Measurements from ENCODE around the gene THRA. TPM values are rescaled to one million over a fixed set of nuclear protein-coding genes. Genes with fewer than 3 reads are reported as not detected.

Gene THRA
- total and polyA plus RNA-seq, 9 of the 15 experiments (the other 6 are each of a cell fraction or from before 2014, with no cell fraction given) = 0.34 to 23.4 (median 12.7) TPM

DNA sequence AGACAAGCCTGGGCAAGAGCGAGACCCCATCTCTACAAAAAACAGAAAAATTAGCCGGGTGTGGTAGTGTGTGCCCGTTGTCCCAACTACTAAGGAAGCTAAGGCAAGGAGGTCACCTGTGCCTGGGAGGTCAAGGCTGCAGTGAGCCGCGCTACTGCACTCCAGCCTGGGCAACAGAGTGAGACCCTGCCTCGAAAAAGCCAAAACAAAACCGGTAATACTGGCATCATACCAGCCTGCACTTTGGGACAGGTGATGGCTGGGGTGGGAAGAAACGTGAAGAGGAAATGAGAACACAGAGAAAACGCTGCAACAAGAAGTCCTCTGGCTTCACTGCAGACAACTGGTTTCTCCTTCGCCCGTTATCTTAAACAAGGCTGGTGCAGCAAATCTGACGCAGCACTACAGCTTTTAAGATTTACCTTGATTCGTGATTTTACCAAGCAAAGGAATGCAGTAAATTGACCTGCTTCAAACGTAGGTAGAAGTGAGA lies 76.8 kb downstream of the THRA start (continued):
- no peak for TF ChIP-seq ZBTB34 (CRISPR knock-in tag; IDR thresholded peaks at IDR 0.05)
- no peak for TF ChIP-seq HNRNPK (IDR thresholded peaks at IDR 0.05; ENCODE audit: low read depth, low read length, poor library complexity, severe bottlenecking)
- TF ChIP-seq E2F3 (CRISPR knock-in tag; IDR thresholded peaks at IDR 0.05) = no peak
- no peak for TF ChIP-seq POLR2AphosphoS2 (IDR thresholded peaks at IDR 0.05; ENCODE audit: low read length)
- no peak for TF ChIP-seq POLR2A (conservative IDR thresholded peaks at IDR 0.05)
- no peak for TF ChIP-seq IFI16 (CRISPR knock-in tag; IDR thresholded peaks at IDR 0.05)
- TF ChIP-seq HSF4 (CRISPR knock-in tag; IDR thresholded peaks at IDR 0.05; ENCODE audit: borderline replicate concordance) = 0 out of 2 replicates have a peak, but pooled peaks have one; percentile 47
- TF ChIP-seq CCAR2 (IDR thresholded peaks at IDR 0.05; ENCODE audit: low read depth, low read length) = no peak
- peak; percentile 48; the same call in 1 of the 2 replicates for TF ChIP-seq SMARCA4 (IDR thresholded peaks at IDR 0.05)
- no peak for TF ChIP-seq MAFF (IDR thresholded peaks at IDR 0.05; ENCODE audit: low read length)
- TF ChIP-seq, protein P1, sequence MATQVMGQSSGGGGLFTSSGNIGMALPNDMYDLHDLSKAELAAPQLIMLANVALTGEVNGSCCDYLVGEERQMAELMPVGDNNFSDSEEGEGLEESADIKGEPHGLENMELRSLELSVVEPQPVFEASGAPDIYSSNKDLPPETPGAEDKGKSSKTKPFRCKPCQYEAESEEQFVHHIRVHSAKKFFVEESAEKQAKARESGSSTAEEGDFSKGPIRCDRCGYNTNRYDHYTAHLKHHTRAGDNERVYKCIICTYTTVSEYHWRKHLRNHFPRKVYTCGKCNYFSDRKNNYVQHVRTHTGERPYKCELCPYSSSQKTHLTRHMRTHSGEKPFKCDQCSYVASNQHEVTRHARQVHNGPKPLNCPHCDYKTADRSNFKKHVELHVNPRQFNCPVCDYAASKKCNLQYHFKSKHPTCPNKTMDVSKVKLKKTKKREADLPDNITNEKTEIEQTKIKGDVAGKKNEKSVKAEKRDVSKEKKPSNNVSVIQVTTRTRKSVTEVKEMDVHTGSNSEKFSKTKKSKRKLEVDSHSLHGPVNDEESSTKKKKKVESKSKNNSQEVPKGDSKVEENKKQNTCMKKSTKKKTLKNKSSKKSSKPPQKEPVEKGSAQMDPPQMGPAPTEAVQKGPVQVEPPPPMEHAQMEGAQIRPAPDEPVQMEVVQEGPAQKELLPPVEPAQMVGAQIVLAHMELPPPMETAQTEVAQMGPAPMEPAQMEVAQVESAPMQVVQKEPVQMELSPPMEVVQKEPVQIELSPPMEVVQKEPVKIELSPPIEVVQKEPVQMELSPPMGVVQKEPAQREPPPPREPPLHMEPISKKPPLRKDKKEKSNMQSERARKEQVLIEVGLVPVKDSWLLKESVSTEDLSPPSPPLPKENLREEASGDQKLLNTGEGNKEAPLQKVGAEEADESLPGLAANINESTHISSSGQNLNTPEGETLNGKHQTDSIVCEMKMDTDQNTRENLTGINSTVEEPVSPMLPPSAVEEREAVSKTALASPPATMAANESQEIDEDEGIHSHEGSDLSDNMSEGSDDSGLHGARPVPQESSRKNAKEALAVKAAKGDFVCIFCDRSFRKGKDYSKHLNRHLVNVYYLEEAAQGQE (IDR thresholded peaks at IDR 0.05; ENCODE audit: borderline replicate concordance) = peak; percentile 10; the same call in 1 of the 2 replicates
- TF ChIP-seq, protein P1 (CRISPR knock-in tag; IDR thresholded peaks at IDR 0.05; ENCODE audit: low read depth) = no peak
- TF ChIP-seq FOS (IDR thresholded peaks at IDR 0.05; ENCODE audit: extremely low read depth, insufficient read length) = no peak
- no peak for TF ChIP-seq TCF3 (CRISPR knock-in tag; IDR thresholded peaks at IDR 0.05)
- no peak for TF ChIP-seq ILK (tag; IDR thresholded peaks at IDR 0.05; ENCODE audit: borderline replicate concordance, low read depth)
- TF ChIP-seq RB1 (IDR thresholded peaks at IDR 0.05; ENCODE audit: low read depth) = no peak
- TF ChIP-seq DIDO1 (tag; IDR thresholded peaks at IDR 0.05; ENCODE audit: low read depth) = no peak
- TF ChIP-seq, protein P2, sequence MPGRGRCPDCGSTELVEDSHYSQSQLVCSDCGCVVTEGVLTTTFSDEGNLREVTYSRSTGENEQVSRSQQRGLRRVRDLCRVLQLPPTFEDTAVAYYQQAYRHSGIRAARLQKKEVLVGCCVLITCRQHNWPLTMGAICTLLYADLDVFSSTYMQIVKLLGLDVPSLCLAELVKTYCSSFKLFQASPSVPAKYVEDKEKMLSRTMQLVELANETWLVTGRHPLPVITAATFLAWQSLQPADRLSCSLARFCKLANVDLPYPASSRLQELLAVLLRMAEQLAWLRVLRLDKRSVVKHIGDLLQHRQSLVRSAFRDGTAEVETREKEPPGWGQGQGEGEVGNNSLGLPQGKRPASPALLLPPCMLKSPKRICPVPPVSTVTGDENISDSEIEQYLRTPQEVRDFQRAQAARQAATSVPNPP (IDR thresholded peaks at IDR 0.05; ENCODE audit: borderline replicate concordance, insufficient read depth, insufficient read length) = no peak
- no peak for TF ChIP-seq NR2C2 (CRISPR knock-in tag; IDR thresholded peaks at IDR 0.05)
- TF ChIP-seq NR2C2 (tag; IDR thresholded peaks at IDR 0.05) = 0 out of 2 replicates have a peak, but pooled peaks have one; percentile 45
- TF ChIP-seq ZBTB8A (IDR thresholded peaks at IDR 0.05; ENCODE audit: partially characterized antibody) = no peak

All from K562 (cell line).